GM19099 (cell line): ENCODE data around the gene SUN1.

Experiments used
- POLR2A ChIP-seq: IDR thresholded peaks from 3 replicates; pipeline ENCODE4 v1.6.1; 2011; ENCODE audit warnings: low read depth; ENCODE audit not compliant: insufficient read length; ENCODE audit errors: extremely low read depth

Gene SUN1

GRCh38 chr7:841943-842342 is 9.7 kb downstream of the SUN1 start:
- no peak for TF ChIP-seq POLR2A

GRCh38 chr7:842431-843031 is 10.3 kb downstream of the SUN1 start:
- TF ChIP-seq POLR2A, result no peak

GRCh38 chr7:843230-843629 is 11.0 kb downstream of the SUN1 start:
- no peak for TF ChIP-seq POLR2A

GRCh38 chr7:844043-844442 is 11.8 kb downstream of the SUN1 start:
- no peak for TF ChIP-seq POLR2A

- TF ChIP-seq POLR2A, result no peak
Measured at GRCh38 chr7:844514-844913, 12.2 kb downstream of the SUN1 start.

GRCh38 chr7:845091-845490 is 12.8 kb downstream of the SUN1 start:
- TF ChIP-seq POLR2A, result no peak

GRCh38 chr7:845731-846130 is 13.5 kb downstream of the SUN1 start:
- no peak for TF ChIP-seq POLR2A

- TF ChIP-seq POLR2A, result no peak
Measured at GRCh38 chr7:849145-849544, 16.9 kb downstream of the SUN1 start.

- no peak for TF ChIP-seq POLR2A
Measured at GRCh38 chr7:849781-850180, 17.5 kb downstream of the SUN1 start.

- TF ChIP-seq POLR2A, result no peak
Measured at GRCh38 chr7:851204-851603, 18.9 kb downstream of the SUN1 start.

- TF ChIP-seq POLR2A, result no peak
Measured at GRCh38 chr7:853366-854117, 21.3 kb downstream of the SUN1 start.

- TF ChIP-seq POLR2A, result no peak
Measured at GRCh38 chr7:854118-854775, 22.0 kb downstream of the SUN1 start.

- TF ChIP-seq POLR2A, result no peak
Measured at GRCh38 chr7:855686-856369, 23.6 kb downstream of the SUN1 start.

GRCh38 chr7:856444-857095 is 24.3 kb downstream of the SUN1 start:
- no peak for TF ChIP-seq POLR2A

- no peak for TF ChIP-seq POLR2A
Measured at GRCh38 chr7:857661-858060, 25.4 kb downstream of the SUN1 start.

- TF ChIP-seq POLR2A, result no peak
Measured at GRCh38 chr7:859359-860030, 27.2 kb downstream of the SUN1 start.
